Renal cortex interstitium (tissue), 11 donors: ENCODE measurements around the gene GJD3. TPM values are rescaled to one million over a fixed set of nuclear protein-coding genes. Genes with fewer than 3 reads are reported as not detected.

ENCODE experiments used
- DNase-seq, 11 donors: peaks; one replicate each; pipeline ENCODE4 v3.0.0-alpha.2; 2013; ENCODE audit warnings: low read depth in 9 of 11, low spot score in 4 of 11; ENCODE audit errors: extremely low read depth in 1 of 11
- polyA plus RNA-seq, 3 donors: library from polyadenylated mRNA; unstranded; fragments of 120-200 nt; gene quantifications; one replicate each; pipeline ENCODE4 v1.2.1, GENCODE V29; 2013; ENCODE audit not compliant: insufficient read length in 3 of 3

Gene GJD3
- polyA plus RNA-seq, 3 donors: 0.32 TPM; not detected in 2

- no peak for DNase-seq
These were observed 34.4 kb downstream of the GJD3 start for GRCh38 chr17:40329839-40330794.

- no peak for DNase-seq
These were observed 36.2 kb downstream of the GJD3 start for GRCh38 chr17:40328386-40328766.

- no peak for DNase-seq
These were observed 36.7 kb downstream of the GJD3 start for GRCh38 chr17:40327735-40328385.

- DNase-seq: no peak
These were observed 37.2 kb downstream of the GJD3 start for GRCh38 chr17:40327244-40327729.

- no peak for DNase-seq
These were observed 37.7 kb downstream of the GJD3 start for GRCh38 chr17:40326832-40327199.

- no peak for DNase-seq
These were observed 38.3 kb downstream of the GJD3 start for GRCh38 chr17:40326014-40326831.

GRCh38 chr17:40325156-40326013 is 39.2 kb downstream of the GJD3 start:
- no peak for DNase-seq

GRCh38 chr17:40323391-40324381 is 40.9 kb downstream of the GJD3 start:
- DNase-seq: no peak

GRCh38 chr17:40322358-40323315 is 41.9 kb downstream of the GJD3 start:
- peak in 3 of 11 donors; percentile 75 to 81 (median 78) for DNase-seq

- no peak for DNase-seq
These were observed 42.6 kb downstream of the GJD3 start for GRCh38 chr17:40321961-40322357.

GRCh38 chr17:40321524-40321929 is 43.0 kb downstream of the GJD3 start:
- DNase-seq: no peak

- no peak for DNase-seq
These were observed 43.6 kb downstream of the GJD3 start for GRCh38 chr17:40320756-40321523.

- no peak for DNase-seq
These were observed 44.6 kb downstream of the GJD3 start for GRCh38 chr17:40319651-40320540.

- no peak for DNase-seq
These were observed 45.6 kb downstream of the GJD3 start for GRCh38 chr17:40318830-40319391.
